ENCODE data around the gene NR2C1. TPM values are rescaled to one million over a fixed set of nuclear protein-coding genes. Genes with fewer than 3 reads are reported as not detected.

Gene NR2C1
- total RNA-seq, 1 experiment from 2014 or later, result 33.7 TPM

GRCh38 chr12:95083938-95084337 lies 10.5 kb upstream of the NR2C1 start (continued):
- TF ChIP-seq ZBTB33 (IDR thresholded peaks at IDR 0.05; ENCODE audit: extremely low read depth, insufficient replicate concordance, low read length) (no peak), POLR2A (IDR thresholded peaks at IDR 0.05; ENCODE audit: borderline replicate concordance, extremely low read depth, insufficient read depth, insufficient read length) (no peak), EZH2phosphoT487 (IDR thresholded peaks at IDR 0.05; ENCODE audit: borderline replicate concordance) (no peak), SP1 (IDR thresholded peaks at IDR 0.05; ENCODE audit: low read depth) (no peak), SIN3A (IDR thresholded peaks at IDR 0.05; ENCODE audit: low read depth) (no peak), ZNF274 (IDR thresholded peaks at IDR 0.05; ENCODE audit: low read depth, low read length) (no peak), REST (IDR thresholded peaks at IDR 0.05; ENCODE audit: low read depth) (no peak), RAD21 (IDR thresholded peaks at IDR 0.05; ENCODE audit: low read depth) (no peak), MAX (IDR thresholded peaks at IDR 0.05) (no peak), JUND (IDR thresholded peaks at IDR 0.05) (no peak)

- Histone ChIP-seq H3K27me3 (ENCODE audit: insufficient read depth, low read length) (no peaks in the 10 kb centered on the region), H3K4me1 (ENCODE audit: control insufficient read depth in 1 of 2, insufficient read depth in 2 of 2, low read length in 2 of 2) (peaks cover 0 to 8% of the 10 kb centered on the region in 2 experiments; a peak in 2 of 4 replicates), H3K9ac (ENCODE audit: low read length) (no peak overlapping the region), H4K20me1 (ENCODE audit: insufficient read depth) (no peaks in the 10 kb centered on the region; the same call in 1 of the 2 replicates), H3K9me3 (ENCODE audit: control insufficient read depth in 1 of 2, insufficient read depth in 1 of 2, low read depth in 1 of 2, low read length in 2 of 2) (no peaks in the 10 kb centered on the region), H3K9me2 (ENCODE audit: insufficient read depth) (no peaks in the 10 kb centered on the region), H2AFZ (ENCODE audit: low read depth, low read length, poor library complexity, severe bottlenecking) (no peak overlapping the region), H3K4me2 (ENCODE audit: low read length) (no peak overlapping the region), H3K4me3 (replicated peaks in 1 of 2; ENCODE audit: low read depth in 1 of 2, low read length in 2 of 2) (no peak overlapping the region), H3K36me3 (ENCODE audit: control insufficient read depth in 1 of 2, insufficient read depth in 2 of 2, low read length in 2 of 2) (no peaks in the 10 kb centered on the region), H3K79me2 (ENCODE audit: insufficient read depth, low read length) (no peaks in the 10 kb centered on the region), H3K27ac (ENCODE audit: low read depth, low read length) (no peak overlapping the region)
- no peak for DNase-seq (ENCODE audit: low read depth, low spot score)
- ChIA-PET RAD21 (ENCODE audit: low non-redundant PET in 1 of 2, low total read pairs in 2 of 2, uncharacterized antibody in 2 of 2, unreplicated experiment in 2 of 2) (no interaction called here), CTCF (no interaction called here), POLR2A (no interaction called here)
- TF ChIP-seq EGR1 (IDR thresholded peaks at IDR 0.05; ENCODE audit: low read depth), result no peak
- no peak for TF ChIP-seq MAX (IDR thresholded peaks at IDR 0.05)
- no peak for TF ChIP-seq ELF1 (IDR thresholded peaks at IDR 0.05; ENCODE audit: borderline replicate concordance, low read depth)
- TF ChIP-seq CEBPB (IDR thresholded peaks at IDR 0.05; ENCODE audit: low read depth), result no peak
- no peak for TF ChIP-seq YY1 (IDR thresholded peaks at IDR 0.05; ENCODE audit: extremely low read depth, insufficient replicate concordance, low read depth, low read length)
- no peak for TF ChIP-seq ZFX (IDR thresholded peaks at IDR 0.05)
- intact Hi-C loops (cut with micrococcal nuclease), result no loop called here
- BruUV-seq (replicated peaks), result no TSS peak
- ATAC-seq, result no peak
Observed at GRCh38 chr12:95083471-95083870, 10.1 kb upstream of the NR2C1 start.
